Heart left ventricle (tissue), 13 donors: ENCODE results near the gene RPL38.

ENCODE experiments used
- CTCF ChIP-seq, 12 donors: fragments of 200-600 bp; sonication (generic) in 4 of 12; IDR thresholded peaks; one replicate each; pipeline versions ENCODE4 v1.5.0 to v1.8.0; 2018 to 2022; ENCODE audit warnings: antibody characterized with exemption in 12 of 12, mild to moderate bottlenecking in 5 of 12
- POLR2A ChIP-seq, 2 donors: fragments of 450-650 bp; IDR thresholded peaks; one replicate each; pipeline ENCODE4 v1.6.1; 2017; ENCODE audit warnings: antibody characterized with exemption in 2 of 2, mild to moderate bottlenecking in 2 of 2, moderate library complexity in 2 of 2
- donor health status: ischemic (EF 13 %, LVEDD 7.1; RV severe dilation, severe dysfunction).
- donor health status: DM: no; HTN: yes; CAD: no.
- donor health status: DM: no; HTN: no; CAD: no.
- donor health status: ischemic (EF 25% LVEDD 6.9; RV normal size, moderate dysfunction).
- donor health status: ischemic (EF 25% LVEDD 5.7; RV mildly dilated, moderate dysfunction).
- donor health status: ischemic (EF 35%, LVEDD 5.7; RV mildly dilated, moderate dysfunction).
- donor health status: nonischemic (EF 11% LVEDD 7.7; RV severe dilation, severe dysfunction).
- donor health status: DM: yes; HTN: yes; CAD: no.
- donor health status: PGD.
- donor health status: ischemic (EF 29% LVEDD 5.4; RV normal size, mild dysfunction).
- donor health status: nonischemic (EF 23%, LVEDD 6.1; RV moderate dilation, normal function).

GRCh38 chr17:74205274-74205673, 1.8 kb downstream of the RPL38 start:
- TF ChIP-seq CTCF (IDR thresholded peaks at IDR 0.05) (no peak), POLR2A (IDR thresholded peaks at IDR 0.05) (no peak)
